B cell (primary cell): ENCODE data around the gene ITPKB. TPM values are rescaled to one million over a fixed set of nuclear protein-coding genes. Genes with fewer than 3 reads are reported as not detected.
A peak's percentile ranks its signal among the peaks of the same experiment; 100 is the strongest.

Experiments
- ATAC-seq: fragments of 200-7000 bp; cut with Tn5 transposase; one replicate; pipeline ENCODE4 v1.10.0; 2021; ENCODE audit warnings: low read depth, mild to moderate bottlenecking, moderate number of reproducible peaks, moderate library complexity
- CTCF ChIA-PET: fragments of 350-600 bp; sonication (Branson Sonifier 250); formaldehyde crosslinking; loops from one replicate; lab custom pipeline; 2021; ENCODE audit warnings: antibody characterized with exemption, inconsistent platforms; lab: Charles Lee
- POLR2A ChIA-PET: fragments of 350-600 bp; sonication (Branson Sonifier 250); formaldehyde crosslinking; loops from one replicate; lab custom pipeline; 2021; ENCODE audit warnings: antibody characterized with exemption; lab: Charles Lee
- DNase-seq: peaks from one replicate; pipeline ENCODE4 v3.0.0; 2013
- H2AFZ ChIP-seq: 2 replicates; pipeline ENCODE4 v1.6.1; 2012; ENCODE audit warnings: mild to moderate bottlenecking, low read depth, low read length; ENCODE audit not compliant: insufficient read depth, poor library complexity, severe bottlenecking
- H3K27ac ChIP-seq, 2 donors: 1 replicate in 1 of 2; 2 replicates in 1 of 2; pipeline ENCODE4 v1.5.1; 2012 to 2013; ENCODE audit warnings: low read length in 2 of 2, mild to moderate bottlenecking in 2 of 2, moderate library complexity in 1 of 2
- H3K27me3 ChIP-seq, 4 experiments: fragments of 200-600 bp in 1 of 4; sonication (generic) in 1 of 4; replicated peaks in 1 of 4; 1 replicate in 2 of 4; 2 replicates in 2 of 4; pipeline versions ENCODE4 v1.6.1 to v1.7.0; 2013 to 2016; ENCODE audit warnings: low read length in 3 of 4, mild to moderate bottlenecking in 2 of 4, mixed read lengths in 1 of 4, moderate library complexity in 1 of 4; ENCODE audit not compliant: insufficient read depth in 4 of 4, control insufficient read depth in 3 of 4; ENCODE audit errors: control extremely low read depth in 1 of 4
- H3K36me3 ChIP-seq, 2 experiments: replicated peaks in 1 of 2; 1 replicate in 1 of 2; 2 replicates in 1 of 2; pipeline versions ENCODE4 v1.6.1 to v1.7.1; 2013; ENCODE audit warnings: low read length in 1 of 2; ENCODE audit not compliant: insufficient read depth in 2 of 2, control insufficient read depth in 1 of 2; ENCODE audit errors: control extremely low read depth in 1 of 2, extremely low read depth in 1 of 2
- H3K4me1 ChIP-seq, 2 donors: fragments of 200-600 bp in 1 of 2; sonication (generic) in 1 of 2; 1 replicate in 1 of 2; 2 replicates in 1 of 2; pipeline versions ENCODE4 v1.5.1 to v1.6.1; 2013 to 2017; ENCODE audit warnings: low read length in 2 of 2; ENCODE audit not compliant: control insufficient read depth in 2 of 2, insufficient read depth in 2 of 2
- H3K4me2 ChIP-seq: replicated peaks from 2 replicates; pipeline ENCODE3; 2012; ENCODE audit warnings: mild to moderate bottlenecking, low read depth, low read length; ENCODE audit not compliant: poor library complexity, severe bottlenecking
- H3K4me3 ChIP-seq, 5 experiments: fragments of 200-600 bp in 1 of 5; sonication (generic) in 1 of 5; 1 replicate in 3 of 5; 2 replicates in 2 of 5; pipeline versions ENCODE4 v1.5.1 to v1.7.0; 2011 to 2016; ENCODE audit warnings: low read length in 4 of 5, mild to moderate bottlenecking in 4 of 5, low read depth in 2 of 5, control low read depth in 1 of 5, moderate library complexity in 1 of 5; ENCODE audit not compliant: insufficient read depth in 1 of 5; ENCODE audit errors: control extremely low read depth in 1 of 5, extremely low read depth in 1 of 5
- H3K79me2 ChIP-seq: fragments of 200-600 bp; sonication (generic); one replicate; pipeline ENCODE4 v1.6.0; 2016; ENCODE audit warnings: low read length; ENCODE audit not compliant: control insufficient read depth, insufficient read depth
- H3K9ac ChIP-seq: fragments of 200-600 bp; sonication (generic); 2 replicates; pipeline ENCODE4 v1.6.1; 2017; ENCODE audit warnings: mild to moderate bottlenecking, low read length, moderate library complexity
- H3K9me3 ChIP-seq, 3 donors: one replicate each; pipeline versions ENCODE4 v1.6.1 to v1.7.1; 2013; ENCODE audit warnings: low read length in 2 of 3; ENCODE audit not compliant: control insufficient read depth in 2 of 3, insufficient read depth in 1 of 3; ENCODE audit errors: control extremely low read depth in 1 of 3
- H4K20me1 ChIP-seq: 2 replicates; pipeline ENCODE4 v1.6.0; 2012; ENCODE audit warnings: mild to moderate bottlenecking, low read length; ENCODE audit not compliant: insufficient read depth, control insufficient read depth, poor library complexity, severe bottlenecking
- H3K27ac Mint-ChIP-seq: one replicate; pipeline ENCODE4 v1.8.0; 2021; ENCODE audit warnings: mixed read lengths
- H3K27me3 Mint-ChIP-seq: one replicate; pipeline ENCODE4 v1.8.0; 2021; ENCODE audit warnings: mixed read lengths
- H3K4me1 Mint-ChIP-seq: one replicate; pipeline ENCODE4 v1.8.0; 2021; ENCODE audit warnings: mixed read lengths
- H3K4me3 Mint-ChIP-seq: one replicate; pipeline ENCODE4 v1.8.0; 2021; ENCODE audit warnings: mixed read lengths
- H3K9me3 Mint-ChIP-seq: one replicate; pipeline ENCODE4 v1.8.0; 2022; ENCODE audit warnings: mixed read lengths; ENCODE audit not compliant: insufficient read depth
- CTCF ChIP-seq: fragments of 200-600 bp; IDR thresholded peaks from one replicate; pipeline ENCODE4 v1.8.0; 2022; ENCODE audit warnings: antibody characterized with exemption, mild to moderate bottlenecking
- EZH2 ChIP-seq: IDR thresholded peaks from 2 replicates; pipeline ENCODE4 v1.6.1; 2012; ENCODE audit warnings: borderline replicate concordance, low read depth, mild to moderate bottlenecking, moderate library complexity, low read length; ENCODE audit not compliant: insufficient read depth, poor library complexity, severe bottlenecking
- WGBS: methylation state at CpG from one replicate; pipeline ENCODE4 v1.1.5; 2013; ENCODE audit warnings: missing lambda C conversion rate; ENCODE audit not compliant: insufficient coverage; 5-methylcytosine and 5-hydroxymethylcytosine counted together
- intact Hi-C: fragments of 100-400 bp; cut with micrococcal nuclease; formaldehyde crosslinking; loops from one replicate; pipeline ENCODE4 v1.10.0; 2022
- polyA plus RNA-seq: library from polyadenylated mRNA; depleted of rRNA; stranded (reverse); fragments of >200 nt; gene quantifications from 2 replicates; pipeline ENCODE4 v1.2.3, GENCODE V29; 2012
- total RNA-seq, 2 donors: library from RNA; stranded (reverse); fragments of 120-200 nt in 1 of 2; gene quantifications; 1 replicate in 1 of 2; 2 replicates in 1 of 2; pipeline versions ENCODE4 v1.2.3 to v1.2.4, GENCODE V29; 2013 to 2022

ITPKB gene
- total and polyA plus RNA-seq, 2 donors (not counting 1 experiment from before 2014, with no cell fraction given): 21.8 to 93.5 TPM

- Histone ChIP-seq H3K4me3 (peak overlapping the region; percentile 3 to 75 (median 30)), H3K27ac (peak overlapping the region; percentile 87 to 94), H3K27me3 (no peaks in the 10 kb centered on the region), H3K9me3 (no peaks in the 10 kb centered on the region), H3K4me1 (peaks cover 88 to 98% of the 10 kb centered on the region in 2 donors), H3K79me2 (peaks cover 84% of the 10 kb centered on the region), H2AFZ (no peak overlapping the region), H4K20me1 (peaks cover 4% of the 10 kb centered on the region), H3K4me2 (peak overlapping the region; percentile 84), H3K36me3 (peaks cover 0 to 14% of the 10 kb centered on the region in 2 experiments), H3K9ac (peak overlapping the region; percentile 69)
- POLR2A ChIA-PET: interaction anchor here (1.0 to 1.5 kb wide), 5 partner anchors 12 to 62 kb away, joined by 3 to 15 read pairs (median 4); partner anchors contain the start of gene ITPKB
- CTCF ChIA-PET: interaction anchor here (1.1 to 4.5 kb wide), 6 partner anchors 11 to 151 kb away, joined by 3 to 29 read pairs (median 6); no protein-coding TSS in a partner anchor
- 17% methylated on average over 2 of the region's 5 CpGs for WGBS
- DNase-seq: peak; percentile 70
- TF ChIP-seq EZH2 (no peak), CTCF (no peak)
- Mint-ChIP-seq H3K9me3 (no peaks in the 10 kb centered on the region), H3K27me3 (no peaks in the 10 kb centered on the region), H3K4me1 (peaks cover 98% of the 10 kb centered on the region), H3K27ac (peak overlapping the region; percentile 96), H3K4me3 (peak overlapping the region; percentile 94)
- no peak for ATAC-seq
- intact Hi-C loops: loop anchor here (2.0 to 5.0 kb wide), 2 partner anchors 42 to 269 kb away; partner anchors contain the start of gene PARP1
Measured at GRCh38 chr1:226676381-226676780, 62.7 kb downstream of the ITPKB start.

DNA sequence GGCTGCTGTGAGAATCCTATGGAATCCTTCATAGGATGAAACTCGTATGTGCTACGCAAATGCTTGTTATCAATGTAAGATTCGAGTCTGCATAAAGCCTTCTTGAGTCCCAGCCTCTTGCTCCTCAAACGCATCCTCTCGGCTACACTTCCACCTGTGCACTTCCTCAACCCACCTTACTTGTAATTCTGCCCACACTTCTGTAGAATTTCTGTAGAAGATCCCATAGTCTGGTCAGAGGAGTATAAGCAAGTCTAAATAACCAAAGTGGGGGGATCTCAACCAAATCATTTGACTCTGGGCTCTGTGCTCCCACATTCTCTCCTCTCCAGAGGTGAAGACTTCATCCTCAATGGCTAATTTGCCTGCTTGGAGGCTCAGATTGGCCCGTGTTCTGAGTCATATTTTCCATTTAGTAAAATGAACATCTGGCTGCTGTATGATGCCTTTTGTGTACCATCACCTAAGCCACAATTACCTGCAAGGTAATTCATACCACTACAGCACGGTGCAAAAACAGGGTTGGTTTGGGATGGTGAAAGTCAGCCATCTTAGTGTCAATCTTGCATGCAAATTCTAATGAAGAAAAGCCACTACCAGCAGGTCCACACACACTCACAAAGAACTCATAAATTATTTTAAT, 63.2 kb downstream of the ITPKB start:
- intact Hi-C loops: loop anchor here (1.0 to 5.0 kb wide), 8 partner anchors 11 to 269 kb away; partner anchors contain the start of gene PARP1
- peak overlapping the region; percentile 69 for H3K9ac ChIP-seq
- 54% methylated on average over 2 of the region's 7 CpGs for WGBS
- ChIA-PET CTCF (interaction anchor here (1.1 to 4.5 kb wide), 3 partner anchors 12 to 36 kb away, joined by 3 to 29 read pairs (median 4); no protein-coding TSS in a partner anchor), POLR2A (interaction anchor here (1.0 to 1.4 kb wide), 2 partner anchors 12 to 35 kb away, joined by 3 to 4 read pairs; no protein-coding TSS in a partner anchor)
- H3K4me3 Mint-ChIP-seq: peak overlapping the region; percentile 94
- peaks cover 98% of the 10 kb centered on the region for H3K4me1 Mint-ChIP-seq
- no peaks in the 10 kb centered on the region for H3K27me3 Mint-ChIP-seq
- H3K4me2 ChIP-seq: peak overlapping the region; percentile 84
- H2AFZ ChIP-seq: no peak overlapping the region
- H3K27ac Mint-ChIP-seq: peak overlapping the region; percentile 96
- no peaks in the 10 kb centered on the region for H3K9me3 Mint-ChIP-seq
- no peaks in the 10 kb centered on the region for H3K9me3 ChIP-seq
- peak overlapping the region in 4 of 5 experiments; percentile 6 to 75 (median 50) for H3K4me3 ChIP-seq
- TF ChIP-seq CTCF (no peak), EZH2 (no peak)
- ATAC-seq (no peak), DNase-seq (no peak)
- peaks cover 7% of the 10 kb centered on the region for H4K20me1 ChIP-seq
- peaks cover 0 to 19% of the 10 kb centered on the region in 2 experiments for H3K36me3 ChIP-seq
- H3K27me3 ChIP-seq: no peaks in the 10 kb centered on the region
- H3K27ac ChIP-seq: peak overlapping the region; percentile 87 to 94
- H3K79me2 ChIP-seq: peaks cover 85% of the 10 kb centered on the region
- H3K4me1 ChIP-seq: peaks cover 88 to 98% of the 10 kb centered on the region in 2 donors
